HepG2 (cell line): ENCODE measurements around the gene POLR1E. TPM values are rescaled to one million over a fixed set of nuclear protein-coding genes. Genes with fewer than 3 reads are reported as not detected.

Source experiments
- ATF1 ChIP-seq: IDR thresholded peaks from 2 replicates; pipeline ENCODE4 v1.6.1; 2016; ENCODE audit warnings: mild to moderate bottlenecking, control low read depth
- ATF7-NPFF ChIP-seq: sonication (generic); formaldehyde crosslinking; IDR thresholded peaks from 2 replicates; pipeline ENCODE4 v1.8.1; 2023; ENCODE audit warnings: mild to moderate bottlenecking, low read depth, missing genetic modification reagents, moderate library complexity
- FOXA3 ChIP-seq: IDR thresholded peaks from 2 replicates; pipeline ENCODE4 v1.6.1; 2016; ENCODE audit warnings: missing genetic modification reagents, missing compliant biosample characterization
- GPN1 ChIP-seq: sonication (generic); formaldehyde crosslinking; IDR thresholded peaks from 2 replicates; pipeline ENCODE4 v1.5.1; 2020; ENCODE audit warnings: missing genetic modification reagents, borderline replicate concordance
- MIER2 ChIP-seq: IDR thresholded peaks from 2 replicates; pipeline ENCODE4 v1.6.1; 2016; ENCODE audit warnings: missing biosample characterization, missing genetic modification reagents
- NKX3-1 ChIP-seq: sonication (generic); formaldehyde crosslinking; IDR thresholded peaks from 2 replicates; pipeline ENCODE4 v1.5.0; 2020; ENCODE audit warnings: missing genetic modification reagents
- POGK ChIP-seq: sonication (generic); formaldehyde crosslinking; conservative IDR thresholded peaks from 2 replicates; pipeline ENCODE4 v1.8.0; 2022; ENCODE audit warnings: mild to moderate bottlenecking, moderate library complexity, missing genetic modification reagents
- TRAFD1 ChIP-seq: sonication (generic); formaldehyde crosslinking; IDR thresholded peaks from 2 replicates; pipeline ENCODE4 v1.5.1; 2020; ENCODE audit warnings: missing genetic modification reagents, mild to moderate bottlenecking, borderline replicate concordance
- ZMYM3 ChIP-seq: sonication (generic); formaldehyde crosslinking; IDR thresholded peaks from 2 replicates; pipeline ENCODE4 v1.5.1; 2020; ENCODE audit warnings: mild to moderate bottlenecking, missing genetic modification reagents
- ZNF160 ChIP-seq: sonication (generic); formaldehyde crosslinking; IDR thresholded peaks from 2 replicates; pipeline ENCODE4 v1.8.0; 2022; ENCODE audit warnings: mild to moderate bottlenecking, inconsistent platforms, missing genetic modification reagents
- ZNF251 ChIP-seq: sonication (generic); formaldehyde crosslinking; IDR thresholded peaks from 2 replicates; pipeline ENCODE4 v1.9.0; 2021; ENCODE audit warnings: mild to moderate bottlenecking, missing genetic modification reagents
- polyA plus RNA-seq, 8 experiments: library from polyadenylated mRNA; depleted of rRNA in 3 of 8; stranded (reverse) in 7 of 8; unstranded in 1 of 8; fragments of >200 nt; fragmentation: Illumina TruSeq in 4 of 8; extraction: Trizol in 4 of 8; gene quantifications; 2 replicates each; pipeline versions ENCODE4 v1.2.1 to v1.2.3, GENCODE V29; 2011 to 2016; ENCODE audit warnings: low read depth in 4 of 8, missing spikeins in 1 of 8, mixed read lengths in 1 of 8; ENCODE audit not compliant: insufficient read depth in 1 of 8
- total RNA-seq, 5 experiments: library from RNA; depleted of rRNA; stranded (reverse); fragments of >200 nt; fragmentation: Illumina TruSeq; extraction: Trizol; gene quantifications; 2 replicates each; pipeline ENCODE4 v1.2.3, GENCODE V29; 2016; ENCODE audit warnings: low read depth in 1 of 5
- TF ChIP-seq, protein P1 (sequence below): sonication (generic); formaldehyde crosslinking; conservative IDR thresholded peaks from 2 replicates; pipeline ENCODE4 v1.8.0; 2022; ENCODE audit warnings: low read depth, missing genetic modification reagents
- TF ChIP-seq, protein P2 (sequence below): sonication (generic); formaldehyde crosslinking; IDR thresholded peaks from 2 replicates; pipeline ENCODE4 v1.8.0; 2022; ENCODE audit warnings: missing genetic modification reagents, mild to moderate bottlenecking, inconsistent platforms, borderline replicate concordance
- TF ChIP-seq, protein P3 (sequence below): sonication (generic); formaldehyde crosslinking; IDR thresholded peaks from 2 replicates; pipeline ENCODE4 v1.5.1; 2020; ENCODE audit warnings: mild to moderate bottlenecking, missing genetic modification reagents
- TF ChIP-seq, protein P4 (sequence below): sonication (generic); formaldehyde crosslinking; IDR thresholded peaks from 2 replicates; pipeline ENCODE4 v1.4.0; 2020; ENCODE audit warnings: missing genetic modification reagents

POLR1E gene
- total and polyA plus RNA-seq, 2 of the 13 experiments (the other 11 are each of a cell fraction or from before 2014, with no cell fraction given), result 23.0 to 37.8 TPM

DNA sequence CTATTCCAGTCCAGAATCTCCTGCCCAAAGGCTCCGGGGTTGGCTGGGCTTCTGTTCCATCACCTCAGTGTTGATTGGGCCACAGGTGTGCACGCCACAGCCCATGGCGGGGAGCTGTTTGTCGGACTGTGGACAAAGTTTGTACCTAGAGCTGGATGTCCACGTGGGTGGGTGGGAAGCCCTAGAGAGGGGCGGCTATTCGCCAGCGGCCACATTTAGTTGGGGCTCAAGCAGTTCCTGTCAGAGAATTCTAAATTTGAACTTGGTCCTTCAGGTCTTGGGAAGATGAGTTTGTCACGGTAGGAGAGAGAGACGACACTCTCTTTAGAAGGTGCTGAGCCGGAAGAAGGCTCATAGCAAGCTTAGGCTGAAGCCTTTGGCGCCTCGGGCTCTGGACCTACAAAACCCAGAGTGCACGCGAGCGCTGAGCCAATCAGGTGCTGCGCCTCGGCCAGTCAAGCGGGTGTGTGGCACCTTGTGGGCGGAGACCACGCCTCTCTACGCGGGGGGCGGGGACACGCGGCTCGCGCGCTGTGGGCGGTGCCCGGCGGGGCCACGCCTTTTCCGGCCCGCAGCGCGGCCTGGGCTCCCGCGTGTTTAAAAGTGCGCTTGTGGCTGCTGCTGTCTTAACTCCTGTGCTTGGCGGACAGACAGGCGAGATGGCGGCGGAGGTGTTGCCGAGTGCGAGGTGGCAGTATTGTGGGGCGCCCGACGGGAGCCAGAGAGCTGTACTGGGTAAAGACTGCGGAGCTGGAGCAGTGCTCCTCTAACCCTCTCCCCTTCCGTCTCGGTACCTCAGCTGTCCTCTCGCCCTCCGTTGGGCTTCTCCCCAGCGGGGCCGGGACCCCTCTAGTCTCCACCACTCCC lies at the start of gene POLR1E (continued):
- TF ChIP-seq, protein P1, sequence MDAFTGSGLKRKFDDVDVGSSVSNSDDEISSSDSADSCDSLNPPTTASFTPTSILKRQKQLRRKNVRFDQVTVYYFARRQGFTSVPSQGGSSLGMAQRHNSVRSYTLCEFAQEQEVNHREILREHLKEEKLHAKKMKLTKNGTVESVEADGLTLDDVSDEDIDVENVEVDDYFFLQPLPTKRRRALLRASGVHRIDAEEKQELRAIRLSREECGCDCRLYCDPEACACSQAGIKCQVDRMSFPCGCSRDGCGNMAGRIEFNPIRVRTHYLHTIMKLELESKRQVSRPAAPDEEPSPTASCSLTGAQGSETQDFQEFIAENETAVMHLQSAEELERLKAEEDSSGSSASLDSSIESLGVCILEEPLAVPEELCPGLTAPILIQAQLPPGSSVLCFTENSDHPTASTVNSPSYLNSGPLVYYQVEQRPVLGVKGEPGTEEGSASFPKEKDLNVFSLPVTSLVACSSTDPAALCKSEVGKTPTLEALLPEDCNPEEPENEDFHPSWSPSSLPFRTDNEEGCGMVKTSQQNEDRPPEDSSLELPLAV (CRISPR knock-in tag), result no peak
- TF ChIP-seq TRAFD1 (CRISPR knock-in tag), result no peak
- TF ChIP-seq ATF1 (CRISPR knock-in tag), result peak; percentile 36; the same call in 1 of the 2 replicates
- peak; percentile 63 for TF ChIP-seq POGK (CRISPR knock-in tag)
- TF ChIP-seq ZNF251 (CRISPR knock-in tag), result no peak
- no peak for TF ChIP-seq MIER2 (CRISPR knock-in tag)
- no peak for TF ChIP-seq ATF7-NPFF (CRISPR knock-in tag)
- TF ChIP-seq ZNF160 (CRISPR knock-in tag), result peak; percentile 52; the same call in 1 of the 2 replicates
- TF ChIP-seq, protein P2, sequence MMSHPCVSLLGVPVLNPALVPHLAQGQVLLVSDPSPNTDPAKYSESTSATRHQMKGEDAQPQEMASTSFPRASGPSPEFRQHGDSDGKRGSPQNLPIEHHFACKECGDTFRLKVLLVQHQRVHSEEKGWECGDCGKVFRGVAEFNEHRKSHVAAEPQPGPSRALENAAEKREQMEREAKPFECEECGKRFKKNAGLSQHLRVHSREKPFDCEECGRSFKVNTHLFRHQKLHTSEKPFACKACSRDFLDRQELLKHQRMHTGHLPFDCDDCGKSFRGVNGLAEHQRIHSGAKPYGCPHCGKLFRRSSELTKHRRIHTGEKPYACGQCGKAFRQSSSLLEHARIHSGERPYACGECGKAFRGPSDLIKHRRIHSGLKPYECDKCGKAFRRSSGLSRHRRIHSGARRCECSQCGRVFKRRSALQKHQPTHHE (CRISPR knock-in tag), result peak; percentile 71
- TF ChIP-seq, protein P3, sequence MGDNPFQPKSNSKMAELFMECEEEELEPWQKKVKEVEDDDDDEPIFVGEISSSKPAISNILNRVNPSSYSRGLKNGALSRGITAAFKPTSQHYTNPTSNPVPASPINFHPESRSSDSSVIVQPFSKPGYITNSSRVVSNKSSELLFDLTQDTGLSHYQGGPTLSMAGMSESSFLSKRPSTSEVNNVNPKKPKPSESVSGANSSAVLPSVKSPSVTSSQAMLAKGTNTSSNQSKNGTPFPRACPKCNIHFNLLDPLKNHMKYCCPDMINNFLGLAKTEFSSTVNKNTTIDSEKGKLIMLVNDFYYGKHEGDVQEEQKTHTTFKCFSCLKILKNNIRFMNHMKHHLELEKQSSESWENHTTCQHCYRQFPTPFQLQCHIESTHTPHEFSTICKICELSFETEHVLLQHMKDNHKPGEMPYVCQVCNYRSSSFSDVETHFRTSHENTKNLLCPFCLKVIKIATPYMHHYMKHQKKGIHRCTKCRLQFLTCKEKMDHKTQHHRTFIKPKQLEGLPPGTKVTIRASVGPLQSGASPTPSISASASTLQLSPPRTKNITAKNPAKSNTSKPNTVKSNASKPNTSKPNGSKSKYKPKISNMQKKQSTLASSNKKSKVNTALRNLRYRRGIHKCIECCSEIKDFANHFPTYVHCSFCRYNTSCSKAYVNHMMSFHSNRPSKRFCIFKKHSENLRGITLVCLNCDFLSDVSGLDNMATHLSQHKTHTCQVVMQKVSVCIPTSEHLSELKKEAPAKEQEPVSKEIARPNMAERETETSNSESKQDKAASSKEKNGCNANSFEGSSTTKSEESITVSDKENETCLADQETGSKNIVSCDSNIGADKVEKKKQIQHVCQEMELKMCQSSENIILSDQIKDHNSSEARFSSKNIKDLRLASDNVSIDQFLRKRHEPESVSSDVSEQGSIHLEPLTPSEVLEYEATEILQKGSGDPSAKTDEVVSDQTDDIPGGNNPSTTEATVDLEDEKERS, result no peak
- TF ChIP-seq ZMYM3 (CRISPR knock-in tag), result peak; percentile 28; the same call in 1 of the 2 replicates
- TF ChIP-seq NKX3-1, result no peak
- TF ChIP-seq GPN1, result no peak
- TF ChIP-seq, protein P4, sequence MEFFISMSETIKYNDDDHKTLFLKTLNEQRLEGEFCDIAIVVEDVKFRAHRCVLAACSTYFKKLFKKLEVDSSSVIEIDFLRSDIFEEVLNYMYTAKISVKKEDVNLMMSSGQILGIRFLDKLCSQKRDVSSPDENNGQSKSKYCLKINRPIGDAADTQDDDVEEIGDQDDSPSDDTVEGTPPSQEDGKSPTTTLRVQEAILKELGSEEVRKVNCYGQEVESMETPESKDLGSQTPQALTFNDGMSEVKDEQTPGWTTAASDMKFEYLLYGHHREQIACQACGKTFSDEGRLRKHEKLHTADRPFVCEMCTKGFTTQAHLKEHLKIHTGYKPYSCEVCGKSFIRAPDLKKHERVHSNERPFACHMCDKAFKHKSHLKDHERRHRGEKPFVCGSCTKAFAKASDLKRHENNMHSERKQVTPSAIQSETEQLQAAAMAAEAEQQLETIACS (CRISPR knock-in tag), result no peak
- no peak for TF ChIP-seq FOXA3 (CRISPR knock-in tag)
